ENCODE measurements around the gene SREBF2.
"Not testable (repeated sequence)": the region's sequence is repeated elsewhere in the genome, so short reads cannot be mapped to it uniquely, and the experiment has no call there.

SREBF2 gene

DNA sequence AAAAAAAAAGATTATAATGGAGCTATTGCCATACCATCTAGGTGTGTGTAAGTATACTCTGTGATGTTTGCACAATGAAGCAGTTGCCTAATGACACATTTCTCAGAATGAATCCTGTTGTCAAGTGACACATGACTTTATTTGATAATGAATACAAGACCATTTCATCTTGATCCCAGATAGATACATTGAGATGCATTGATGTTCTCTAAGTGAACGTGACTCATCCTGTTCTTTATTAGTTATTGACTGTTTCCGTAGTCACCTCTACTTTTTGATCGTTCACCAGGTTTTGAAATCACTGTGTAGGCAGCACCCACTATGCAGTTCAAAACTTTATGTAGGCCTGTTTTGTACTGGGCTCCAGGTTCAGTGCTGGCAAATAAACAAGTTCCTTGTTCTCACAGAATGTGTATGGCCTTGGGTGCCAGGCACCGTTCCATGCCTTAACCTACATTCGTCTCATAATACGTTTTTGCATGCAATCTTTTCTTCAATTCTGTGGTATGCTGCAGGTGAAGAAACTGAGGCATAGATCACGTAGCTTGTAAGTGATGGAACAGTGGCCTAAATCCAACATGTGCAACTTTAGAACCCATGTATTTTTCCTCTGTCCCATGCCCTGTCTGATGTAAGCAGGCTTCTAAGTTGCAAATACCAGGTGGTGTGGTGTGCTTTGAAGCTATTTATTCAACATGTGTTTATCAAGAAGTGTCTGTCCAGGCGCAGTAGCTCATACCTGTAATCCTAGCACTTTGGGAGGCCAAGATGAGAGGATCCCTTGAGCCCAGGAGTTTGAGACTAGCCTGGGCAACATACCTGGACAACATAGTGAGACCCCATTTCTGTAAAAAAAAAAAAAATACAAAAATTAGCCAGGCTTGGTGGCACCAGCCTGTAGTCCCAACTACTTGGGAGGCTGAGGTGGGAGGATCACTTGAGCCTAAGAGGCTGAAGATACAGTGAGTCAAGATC is 10.4 kb downstream of the SREBF2 start:
- no peak for DNase-seq

DNA sequence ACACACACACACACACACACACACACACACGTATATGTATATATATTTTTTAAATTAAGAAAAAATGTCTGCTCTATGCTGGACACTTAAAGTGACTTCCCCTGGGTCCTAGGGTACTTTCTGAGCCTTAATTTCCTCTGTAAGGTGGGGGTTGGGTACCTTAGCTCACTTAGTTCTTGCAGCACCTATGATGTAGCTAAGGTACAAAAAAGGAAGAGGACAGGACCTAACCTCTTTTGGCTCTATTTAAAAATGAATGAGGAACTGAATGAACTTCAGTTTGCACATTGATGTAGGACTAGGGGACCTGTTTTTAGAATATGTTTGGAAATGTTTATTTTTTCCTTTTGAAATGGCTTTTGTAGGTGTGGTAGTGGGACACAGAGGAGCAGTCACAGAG is 11.1 kb downstream of the SREBF2 start:
- no peak for DNase-seq

DNA sequence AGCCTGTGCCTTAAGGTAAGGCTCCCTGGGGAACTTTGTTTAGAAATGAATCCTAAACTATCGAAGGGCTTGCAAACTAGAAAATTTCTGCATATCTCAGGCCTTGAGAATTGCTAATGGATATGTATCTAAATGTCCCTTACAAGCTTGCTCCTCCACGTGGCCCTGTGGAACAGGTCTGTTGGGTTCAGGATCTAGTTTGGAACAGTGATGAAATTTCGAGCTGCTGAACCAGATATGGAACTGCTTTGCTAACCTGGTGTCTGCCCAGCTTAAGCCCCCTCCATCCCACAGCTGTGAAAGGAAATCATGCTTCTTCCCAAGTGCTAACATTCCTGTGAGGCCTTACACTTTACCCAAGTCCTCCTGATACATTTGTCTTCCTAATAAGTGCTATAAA is 11.6 kb downstream of the SREBF2 start:
- DNase-seq = no peak

DNA sequence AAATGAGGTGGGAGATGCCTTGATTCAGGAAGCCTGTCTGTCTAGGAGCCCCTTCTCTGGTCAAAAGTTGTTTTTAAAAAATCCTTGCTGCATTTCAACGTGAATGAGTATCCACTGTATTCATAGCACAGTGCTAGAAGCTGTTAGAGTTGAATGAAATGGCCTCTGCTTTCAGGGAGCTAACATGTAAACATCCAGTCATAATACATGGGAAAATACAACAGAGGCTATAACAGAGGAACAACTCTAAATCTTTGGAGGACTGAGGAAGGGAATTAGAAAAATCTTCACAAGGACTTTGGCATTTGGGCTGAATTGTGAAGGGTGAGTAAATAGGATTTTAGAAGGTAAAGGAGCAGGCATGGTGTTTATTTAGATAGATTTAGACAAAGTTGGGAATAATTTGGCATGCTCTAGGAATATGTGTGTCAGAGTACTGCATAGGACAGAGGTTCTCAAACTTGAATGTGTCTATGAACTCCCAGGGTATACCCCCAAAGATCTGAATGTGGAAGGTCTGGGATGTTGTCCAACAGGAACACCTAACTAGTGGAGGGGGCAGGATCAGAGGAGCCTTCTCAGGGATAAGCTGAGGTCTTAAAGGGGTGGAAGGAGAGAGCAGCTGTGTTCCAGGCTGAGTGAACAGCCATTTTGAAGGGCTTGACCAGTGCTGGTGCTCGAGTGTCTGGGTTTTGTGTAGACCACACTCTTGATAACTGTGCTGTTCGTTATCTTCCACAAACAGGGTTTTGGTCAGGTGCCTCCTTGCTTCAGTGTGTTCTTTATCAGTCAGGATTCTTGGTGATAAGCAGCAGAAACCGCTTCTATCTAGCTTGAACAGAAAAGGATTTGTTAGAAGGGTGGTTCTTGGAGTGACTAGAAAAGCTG is 12.7 kb downstream of the SREBF2 start:
- DNase-seq = no peak

DNA sequence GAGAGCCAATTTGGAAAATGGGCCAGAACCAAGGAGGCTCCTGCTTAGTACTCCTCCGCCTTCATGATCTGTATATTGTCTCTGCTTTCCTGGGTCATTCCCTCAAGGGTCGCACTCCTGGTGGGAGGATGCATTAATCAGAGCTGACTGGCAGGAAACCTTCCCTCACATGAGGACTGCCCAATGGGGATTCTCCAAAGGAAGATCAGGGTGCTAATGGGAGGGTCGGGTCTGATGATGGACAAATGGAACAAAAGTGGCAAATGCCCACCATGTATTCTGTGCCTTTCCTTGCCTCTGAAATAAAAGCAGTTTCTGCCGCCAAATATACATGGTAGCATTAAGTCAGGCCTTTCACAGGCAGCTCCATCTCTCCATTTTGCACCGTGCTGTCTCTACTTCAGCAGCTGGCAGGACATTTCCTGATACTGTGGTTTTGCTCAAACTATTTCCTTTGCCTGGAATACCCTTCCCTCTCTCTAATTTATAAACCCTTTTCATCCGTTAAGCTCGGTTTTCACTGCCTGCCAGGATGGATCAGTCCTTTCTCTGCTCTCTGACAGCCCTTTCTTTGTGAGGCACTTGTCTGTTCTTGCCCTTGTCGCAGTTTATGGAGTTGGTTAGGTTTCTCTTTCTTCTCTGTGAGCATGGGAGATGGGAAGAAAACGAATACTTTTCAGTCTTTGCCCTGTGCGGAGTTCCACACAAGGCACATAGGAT is 13.5 kb downstream of the SREBF2 start:
- no peak for DNase-seq

DNA sequence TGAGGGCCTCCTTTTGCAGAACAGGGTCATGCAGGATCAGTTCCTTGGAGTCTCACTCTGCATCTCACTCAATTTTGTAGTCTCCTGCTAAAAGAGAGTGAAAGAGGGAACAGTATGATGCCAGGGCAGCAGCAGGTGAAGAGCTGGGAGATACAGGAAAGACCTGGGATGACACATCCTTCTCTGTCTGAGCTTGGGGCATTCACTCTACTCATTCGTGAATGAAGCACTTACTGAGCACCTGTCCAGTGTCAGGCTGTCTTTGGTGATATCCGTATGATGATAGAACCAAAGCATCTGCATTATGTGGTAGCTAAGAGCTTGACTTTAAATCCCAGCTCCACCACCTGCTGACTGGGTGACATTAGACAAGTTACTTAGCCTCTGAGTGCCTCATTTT is 14.4 kb downstream of the SREBF2 start:
- no peak for DNase-seq

DNA sequence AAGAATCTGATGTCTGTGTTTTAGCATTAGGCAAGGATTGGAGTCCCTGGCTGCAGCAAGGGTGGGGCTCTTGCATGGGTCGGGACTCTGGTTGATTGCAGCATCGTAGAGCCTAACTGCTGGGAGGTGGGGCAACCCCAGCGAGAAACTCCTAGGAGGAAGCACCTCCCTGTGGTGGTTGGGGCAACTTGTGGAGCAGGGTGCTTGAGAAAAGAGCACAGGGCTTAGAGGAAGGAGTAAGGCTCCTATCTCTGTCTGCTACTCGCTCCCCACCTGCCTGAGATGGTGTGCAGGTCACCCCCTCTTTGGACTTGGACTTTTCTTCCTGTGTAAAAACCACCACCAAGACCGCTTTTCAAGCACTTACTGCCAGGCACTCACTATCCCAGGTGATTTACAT is 15.6 kb downstream of the SREBF2 start:
- DNase-seq = no peak

DNA sequence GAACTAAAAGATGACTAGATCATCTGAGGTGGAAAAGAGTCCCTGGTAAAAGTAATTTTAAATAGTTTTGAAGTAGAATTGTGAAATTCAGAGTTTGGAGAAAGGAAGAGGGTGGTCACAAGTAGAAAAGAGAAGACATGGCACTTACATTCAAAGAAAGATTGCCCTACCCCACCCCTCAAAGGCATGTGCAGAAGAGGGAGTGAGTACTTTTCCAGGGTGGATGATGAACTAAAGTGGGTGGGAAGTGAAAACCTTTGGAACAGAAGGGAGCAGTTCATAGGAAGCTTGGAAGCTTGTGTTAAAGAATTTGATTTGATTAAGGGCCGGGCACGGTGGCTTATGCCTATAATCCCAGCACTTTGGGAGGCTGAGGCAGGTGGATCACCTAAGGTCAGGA is 23.6 kb downstream of the SREBF2 start:
- DNase-seq = no peak

DNA sequence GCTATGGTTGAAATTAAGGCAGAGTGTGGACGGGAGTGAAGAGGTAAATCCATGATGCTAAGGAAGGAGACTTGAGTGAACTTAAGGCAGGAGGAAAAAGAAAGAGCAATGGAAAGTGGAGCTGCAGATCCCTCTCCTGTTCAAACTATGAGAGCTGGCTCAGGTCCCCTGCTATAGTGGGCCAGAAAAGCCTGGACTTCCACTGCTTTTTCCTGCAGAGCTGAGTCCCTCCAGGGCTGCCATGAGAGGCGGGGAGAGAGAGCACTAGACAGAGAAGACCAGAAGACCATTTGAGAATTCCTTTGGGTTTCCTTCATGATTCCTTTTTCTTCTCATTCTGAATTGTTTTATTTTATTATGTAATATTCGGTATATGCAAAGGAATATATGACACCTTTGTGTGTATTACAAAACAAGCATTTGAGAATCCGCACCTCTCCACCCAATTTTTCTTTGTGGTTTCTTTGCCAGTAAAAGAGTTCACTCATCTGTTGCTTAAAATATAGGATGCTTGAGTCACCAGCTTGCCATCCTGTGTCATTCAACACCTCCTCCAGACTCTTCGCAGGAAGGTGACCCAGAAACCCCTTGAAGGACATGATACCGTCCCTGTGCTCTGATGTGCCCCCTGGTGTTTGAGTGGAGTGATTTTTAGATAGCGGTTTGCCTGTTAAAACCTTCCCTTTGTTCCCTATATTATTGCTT is 24.4 kb downstream of the SREBF2 start:
- DNase-seq = no peak

DNA sequence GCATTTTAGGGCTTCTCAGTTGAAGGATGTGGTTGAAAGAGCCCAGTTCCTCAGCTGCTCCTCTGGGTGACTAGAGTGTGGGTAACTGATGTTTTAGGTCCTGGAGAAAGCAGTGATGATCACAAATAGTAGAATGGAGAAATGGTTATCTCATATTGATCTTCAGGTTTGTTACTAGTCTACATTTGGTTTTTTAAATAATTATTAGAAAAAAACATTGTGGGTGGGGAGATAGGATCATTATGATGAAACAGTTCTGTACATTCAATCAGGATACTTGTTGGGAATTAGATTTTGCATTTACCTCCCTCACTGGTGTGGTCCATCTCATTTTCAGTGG is 24.9 kb downstream of the SREBF2 start:
- no peak for DNase-seq

DNA sequence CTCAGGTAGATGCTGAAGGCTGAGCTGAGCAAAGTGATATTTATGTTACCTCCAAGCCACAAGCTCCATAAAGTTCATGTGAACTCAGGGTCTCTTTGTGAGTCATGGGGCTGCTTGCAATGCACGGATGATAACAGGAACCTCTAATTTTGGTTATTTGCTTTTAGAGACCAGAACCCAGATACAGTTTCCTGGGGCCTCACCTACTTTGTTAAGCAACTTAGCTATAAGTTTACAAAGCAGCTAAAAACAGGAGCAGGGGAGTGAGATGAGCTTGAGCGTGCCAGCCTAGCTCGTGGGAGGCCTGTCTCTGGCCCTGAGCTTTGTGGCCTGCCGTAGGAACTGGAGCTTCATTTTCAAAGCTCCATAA is 29.2 kb downstream of the SREBF2 start:
- DNase-seq = no peak

DNA sequence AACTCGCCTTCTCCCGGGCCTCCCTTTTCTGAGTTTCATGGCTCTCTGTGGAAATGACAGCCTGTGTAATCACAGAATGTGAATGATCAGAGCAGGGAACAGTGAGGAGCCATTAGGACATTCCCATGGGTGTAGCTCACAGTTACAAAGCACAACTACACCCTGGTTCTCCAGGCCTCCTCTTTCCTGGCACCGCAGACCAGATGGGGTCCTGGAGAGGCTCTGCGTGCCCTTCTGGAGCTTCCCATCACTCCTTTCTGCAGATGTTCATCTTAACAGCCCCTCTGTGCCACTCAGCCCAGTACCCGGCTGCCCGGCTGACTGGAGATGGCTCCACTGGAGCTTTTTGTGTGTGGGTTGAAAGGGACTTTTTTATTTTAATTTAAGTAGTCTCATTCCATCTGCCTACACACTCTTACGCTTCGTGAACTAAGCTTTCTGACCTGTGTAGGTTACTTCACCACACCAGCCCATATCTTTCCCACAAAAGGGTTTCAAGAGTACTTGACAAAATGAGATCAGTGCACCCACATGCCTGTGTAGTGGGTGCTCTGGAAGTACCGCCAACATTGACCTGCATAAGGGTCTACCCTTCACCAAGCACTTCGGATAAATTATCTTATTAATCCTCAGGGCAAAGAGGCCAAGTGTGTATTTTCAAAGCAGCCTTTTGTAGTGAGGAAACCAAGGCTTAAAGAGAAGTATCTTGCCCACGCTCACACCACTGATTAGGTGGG is 29.8 kb downstream of the SREBF2 start:
- no peak for DNase-seq

DNA sequence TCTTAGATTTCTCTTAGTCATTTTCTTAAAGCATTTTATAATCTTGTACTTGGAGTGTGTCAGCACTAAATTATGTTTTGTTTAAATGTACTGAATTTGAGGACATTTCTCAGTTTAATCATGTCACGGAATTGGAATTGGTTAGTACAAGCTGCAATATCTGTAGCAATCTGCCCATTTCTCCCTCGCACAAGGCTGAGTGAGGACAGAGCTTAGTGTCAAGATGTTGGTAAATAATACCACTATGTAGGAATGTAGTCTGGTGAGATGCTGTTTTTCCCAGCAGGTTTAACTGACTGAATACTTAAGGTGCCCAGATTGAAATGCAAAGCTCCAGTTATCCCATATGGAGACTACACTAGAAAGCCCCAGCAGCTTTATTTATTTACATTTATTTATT is 30.6 kb downstream of the SREBF2 start:
- no peak for DNase-seq

DNA sequence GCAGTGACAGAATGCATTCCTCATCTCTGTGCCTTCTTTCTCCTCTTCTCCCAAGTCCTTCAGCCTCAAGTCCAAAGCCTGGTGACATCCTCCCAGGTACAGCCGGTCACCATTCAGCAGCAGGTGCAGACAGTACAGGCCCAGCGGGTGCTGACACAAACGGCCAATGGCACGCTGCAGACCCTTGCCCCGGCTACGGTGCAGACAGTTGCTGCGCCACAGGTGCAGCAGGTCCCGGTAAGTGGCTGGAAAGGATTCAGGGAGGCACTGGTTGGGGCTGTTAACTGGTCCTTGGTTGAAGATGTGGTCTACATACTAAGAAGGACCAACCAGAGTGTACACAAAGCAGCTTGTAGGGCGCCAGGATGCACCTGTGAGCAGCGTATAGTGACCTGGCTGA is 35.7 kb downstream of the SREBF2 start:
- DNase-seq = no peak

DNA sequence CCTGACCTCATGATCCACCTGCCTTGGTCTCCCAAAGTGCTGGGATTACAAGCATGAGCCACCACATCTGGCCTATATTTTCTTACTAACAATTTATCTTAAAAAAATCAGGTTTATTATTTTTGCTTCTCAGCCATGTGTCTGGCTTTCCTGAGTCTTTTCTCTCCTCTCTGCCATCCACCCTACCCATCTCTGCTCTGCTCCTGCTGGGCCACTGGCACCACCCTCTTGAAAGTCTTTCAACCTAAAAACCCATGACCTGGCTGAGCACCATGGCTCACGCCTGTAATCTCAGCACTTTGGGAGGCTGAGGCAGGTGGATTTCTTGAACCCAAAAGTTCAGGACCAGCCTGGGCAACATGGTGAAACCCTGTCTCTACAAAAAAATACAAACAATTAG is 37.2 kb downstream of the SREBF2 start:
- DNase-seq = not testable (repeated sequence)

DNA sequence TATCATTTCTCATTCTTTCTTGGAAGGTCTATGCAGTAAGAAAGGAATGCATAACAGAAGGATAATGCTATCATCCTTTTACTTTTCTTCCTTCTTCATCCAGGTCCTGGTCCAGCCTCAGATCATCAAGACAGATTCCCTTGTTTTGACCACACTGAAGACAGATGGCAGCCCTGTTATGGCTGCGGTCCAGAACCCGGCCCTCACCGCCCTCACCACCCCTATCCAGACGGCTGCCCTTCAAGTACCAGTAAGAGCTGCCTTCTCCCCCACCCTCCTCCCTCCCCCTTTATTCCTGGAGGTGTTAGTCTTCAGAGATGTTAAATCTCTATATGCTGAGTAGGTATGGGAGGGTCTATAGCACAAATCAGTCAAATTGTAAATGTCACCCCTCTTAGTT is 37.9 kb downstream of the SREBF2 start:
- no peak for DNase-seq

DNA sequence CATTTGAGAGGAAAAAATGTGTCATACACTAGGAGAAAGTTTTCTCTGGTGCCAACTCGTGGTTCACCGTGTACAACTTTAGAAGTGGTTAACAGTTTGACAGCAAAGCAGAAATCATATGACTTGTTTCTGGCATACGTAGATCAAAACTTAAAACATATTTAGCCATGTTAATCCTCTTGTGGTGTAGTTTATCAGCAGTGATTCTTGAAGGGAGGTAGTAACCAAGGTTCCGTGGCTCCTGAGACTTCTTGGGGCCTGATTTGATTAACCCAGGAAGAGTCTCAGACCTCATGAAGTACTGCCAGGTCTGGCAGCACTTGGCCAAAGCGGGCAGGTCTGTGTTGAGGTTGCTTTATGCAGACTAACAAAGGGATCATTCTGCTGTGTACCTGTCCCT is 40.5 kb downstream of the SREBF2 start:
- DNase-seq = no peak

DNA sequence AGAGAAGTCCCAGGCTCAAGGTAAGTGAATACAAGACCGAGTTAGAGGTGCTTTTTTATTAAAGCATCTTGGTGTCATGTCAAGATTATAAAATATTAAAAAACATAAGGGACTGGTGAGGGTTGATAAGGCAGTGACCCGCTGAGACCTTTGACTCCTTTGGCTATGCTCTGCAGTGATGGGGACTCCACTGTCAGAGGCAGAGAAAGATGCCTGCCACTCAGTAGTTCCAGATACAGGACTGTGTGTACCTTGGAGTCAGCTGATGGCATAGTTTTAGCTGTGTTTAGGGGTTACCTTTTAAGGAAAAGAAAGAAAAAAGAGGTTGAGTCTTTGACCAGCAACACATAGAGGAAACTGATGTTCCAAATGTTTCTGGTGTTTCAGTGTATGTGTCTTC is 41.2 kb downstream of the SREBF2 start:
- no peak for DNase-seq

DNA sequence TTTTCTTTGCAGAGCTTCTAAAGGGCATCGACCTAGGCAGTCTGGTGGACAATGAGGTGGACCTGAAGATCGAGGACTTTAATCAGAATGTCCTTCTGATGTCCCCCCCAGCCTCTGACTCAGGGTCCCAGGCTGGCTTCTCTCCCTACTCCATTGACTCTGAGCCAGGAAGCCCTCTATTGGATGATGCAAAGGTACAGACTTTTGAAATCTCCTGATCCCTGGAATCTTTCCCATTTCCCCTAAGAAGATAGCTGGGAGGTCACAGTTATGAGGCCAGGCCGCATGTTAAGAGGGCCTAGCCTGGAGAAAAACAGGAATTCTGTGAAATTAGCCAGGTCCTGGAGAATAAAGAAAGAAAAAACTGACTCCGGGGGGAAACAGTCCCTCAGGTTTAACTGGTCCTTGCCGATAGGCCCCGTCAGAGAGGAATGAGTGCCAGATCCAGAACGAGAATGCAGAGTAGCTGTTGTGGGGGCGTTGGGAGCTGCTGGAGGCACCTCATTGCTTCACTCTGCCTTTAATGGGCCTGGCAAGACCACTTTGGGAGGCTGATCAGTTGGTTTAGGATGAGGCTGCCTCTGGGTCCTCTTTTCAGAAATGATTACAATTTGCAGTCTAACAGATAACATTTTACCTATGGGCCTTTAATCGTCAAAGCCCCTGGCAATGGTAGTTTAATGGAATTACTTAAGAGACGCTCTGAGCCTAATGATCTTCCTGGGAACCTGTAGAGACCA is 42.8 kb downstream of the SREBF2 start:
- DNase-seq = no peak

DNA sequence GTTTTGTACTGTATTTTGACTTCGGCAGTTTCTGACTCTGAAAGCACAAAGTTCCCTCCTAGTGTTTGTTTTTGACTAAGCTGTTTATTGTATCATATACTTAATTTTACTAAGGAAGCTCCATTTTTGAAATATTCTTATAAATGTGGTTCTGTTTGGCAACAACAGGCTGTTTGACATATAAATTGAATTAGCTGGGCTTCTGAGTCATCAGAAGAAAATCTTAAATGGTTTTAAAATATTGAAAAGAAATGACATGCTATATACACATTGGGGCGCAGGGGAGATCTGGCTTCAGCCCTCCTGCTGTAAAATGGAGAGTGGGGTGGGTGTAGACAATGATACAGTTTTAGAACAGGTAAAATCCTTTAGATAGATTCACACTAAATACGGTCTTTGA is 43.4 kb downstream of the SREBF2 start:
- DNase-seq = no peak

DNA sequence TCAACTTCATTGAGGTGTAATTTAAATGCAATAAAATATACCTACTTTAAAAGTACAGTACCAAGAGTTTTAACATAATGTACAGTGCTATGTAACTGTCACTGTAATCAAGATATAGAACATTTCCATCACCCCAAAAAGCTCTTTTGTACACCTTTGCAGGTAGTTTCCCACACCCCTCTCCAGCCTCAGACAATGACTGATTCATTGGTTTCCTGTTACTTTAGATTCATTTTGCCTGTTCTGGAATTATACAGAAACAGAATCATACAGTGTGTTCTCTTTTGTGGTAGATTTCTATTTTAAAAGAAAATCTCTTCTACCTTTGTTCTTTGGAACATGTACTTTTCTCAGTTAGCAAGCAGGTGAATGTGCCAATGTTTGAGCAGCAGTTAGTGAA is 43.8 kb downstream of the SREBF2 start:
- no peak for DNase-seq
